ENCODE measurements around the gene GPR17. TPM values are rescaled to one million over a fixed set of nuclear protein-coding genes. Genes with fewer than 3 reads are reported as not detected.
A peak's percentile ranks its signal among the peaks of the same experiment; 100 is the strongest.

The GPR17 gene
- total and polyA plus RNA-seq, 2 donors (not counting 1 experiment from before 2014, with no cell fraction given) = 0.06 TPM; not detected in 1

DNA sequence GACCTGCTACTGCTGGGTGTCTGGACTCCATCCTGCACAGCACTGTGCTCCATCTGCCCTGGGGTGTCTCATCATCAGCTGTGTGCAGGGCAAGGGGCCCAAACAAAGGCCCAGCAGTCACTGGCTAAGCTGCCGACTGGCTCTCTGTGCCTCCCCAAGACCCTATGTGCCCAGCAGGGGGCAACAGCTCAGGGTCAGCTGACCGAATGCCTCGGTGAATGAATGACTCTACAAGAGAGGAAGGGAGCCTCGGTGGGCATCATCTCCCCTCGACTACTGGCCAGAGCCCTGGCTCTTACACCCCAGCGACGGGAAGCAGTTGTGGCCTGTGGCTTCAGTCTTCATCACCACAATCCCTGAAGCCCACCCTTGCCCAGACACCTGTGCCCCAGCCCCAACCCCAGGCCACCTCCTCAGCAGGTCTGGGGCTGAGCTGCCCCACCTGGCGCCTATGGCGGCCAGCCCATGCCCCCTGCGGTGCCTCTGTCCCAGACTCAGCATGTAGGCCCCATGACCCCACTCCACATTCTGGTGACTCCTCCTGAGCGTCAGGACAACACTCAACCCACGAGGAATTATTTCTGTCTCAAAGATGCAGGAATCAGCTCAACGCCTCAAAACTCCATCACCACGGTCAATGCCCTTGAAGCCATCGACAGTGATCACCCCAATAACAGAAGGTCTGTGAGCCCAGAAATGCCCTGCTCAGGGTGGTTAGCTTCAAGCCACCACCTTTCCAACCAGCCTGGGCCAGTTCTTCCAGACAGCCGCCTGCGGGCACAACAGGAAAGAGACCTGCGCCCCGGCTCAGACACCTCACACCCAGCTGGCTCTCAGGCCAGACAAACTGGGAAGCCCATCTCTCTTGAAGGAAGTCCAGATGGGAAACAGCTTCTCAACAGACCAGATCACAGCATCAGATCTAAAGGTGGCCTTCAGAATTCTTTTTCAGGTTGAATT is 1.6 kb upstream of the GPR17 start:
- H3K4me2 ChIP-seq (replicated peaks; ENCODE audit: low read depth, low read length, poor library complexity, severe bottlenecking) = no peak overlapping the region
- ChIA-PET CTCF (interaction anchor here (0.7 to 19.3 kb wide), 3 partner anchors 40 to 51 kb away, joined by 3 to 553 read pairs (median 3); no protein-coding TSS in a partner anchor), POLR2A (interaction anchor here (0.6 kb wide), 1 partner anchor 56 kb away, joined by 3 read pairs; no protein-coding TSS in a partner anchor)
- H3K27ac ChIP-seq (ENCODE audit: low read length in 2 of 2) = no peak overlapping the region
- H3K4me3 Mint-ChIP-seq = no peak overlapping the region
- H3K4me3 ChIP-seq (ENCODE audit: control extremely low read depth in 1 of 5, extremely low read depth in 1 of 5, insufficient read depth in 1 of 5, low read depth in 2 of 5, low read length in 4 of 5) = no peak overlapping the region
- no peaks in the 10 kb centered on the region for H3K9me3 ChIP-seq (ENCODE audit: control extremely low read depth in 1 of 3, control insufficient read depth in 2 of 3, insufficient read depth in 1 of 3, low read length in 2 of 3)
- peak overlapping the region; percentile 81 for H3K27ac Mint-ChIP-seq
- peaks cover 34 to 60% of the 10 kb centered on the region in 2 donors for H3K4me1 ChIP-seq (ENCODE audit: control insufficient read depth in 2 of 2, insufficient read depth in 2 of 2, low read length in 2 of 2)
- no peak overlapping the region for H3K9ac ChIP-seq (ENCODE audit: low read length)
- no peaks in the 10 kb centered on the region for H4K20me1 ChIP-seq (ENCODE audit: control insufficient read depth, insufficient read depth, low read length, poor library complexity, severe bottlenecking)
- TF ChIP-seq, protein P1, sequence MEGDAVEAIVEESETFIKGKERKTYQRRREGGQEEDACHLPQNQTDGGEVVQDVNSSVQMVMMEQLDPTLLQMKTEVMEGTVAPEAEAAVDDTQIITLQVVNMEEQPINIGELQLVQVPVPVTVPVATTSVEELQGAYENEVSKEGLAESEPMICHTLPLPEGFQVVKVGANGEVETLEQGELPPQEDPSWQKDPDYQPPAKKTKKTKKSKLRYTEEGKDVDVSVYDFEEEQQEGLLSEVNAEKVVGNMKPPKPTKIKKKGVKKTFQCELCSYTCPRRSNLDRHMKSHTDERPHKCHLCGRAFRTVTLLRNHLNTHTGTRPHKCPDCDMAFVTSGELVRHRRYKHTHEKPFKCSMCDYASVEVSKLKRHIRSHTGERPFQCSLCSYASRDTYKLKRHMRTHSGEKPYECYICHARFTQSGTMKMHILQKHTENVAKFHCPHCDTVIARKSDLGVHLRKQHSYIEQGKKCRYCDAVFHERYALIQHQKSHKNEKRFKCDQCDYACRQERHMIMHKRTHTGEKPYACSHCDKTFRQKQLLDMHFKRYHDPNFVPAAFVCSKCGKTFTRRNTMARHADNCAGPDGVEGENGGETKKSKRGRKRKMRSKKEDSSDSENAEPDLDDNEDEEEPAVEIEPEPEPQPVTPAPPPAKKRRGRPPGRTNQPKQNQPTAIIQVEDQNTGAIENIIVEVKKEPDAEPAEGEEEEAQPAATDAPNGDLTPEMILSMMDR (IDR thresholded peaks at IDR 0.05) = no peak
- TF ChIP-seq EZH2 (IDR thresholded peaks at IDR 0.05; ENCODE audit: borderline replicate concordance, insufficient read depth, low read depth, low read length, poor library complexity, severe bottlenecking) = no peak
- no peak overlapping the region for H2AFZ ChIP-seq (ENCODE audit: insufficient read depth, low read depth, low read length, poor library complexity, severe bottlenecking)
- no peaks in the 10 kb centered on the region for H3K27me3 ChIP-seq (replicated peaks in 1 of 4; ENCODE audit: control extremely low read depth in 1 of 4, control insufficient read depth in 3 of 4, insufficient read depth in 4 of 4, low read length in 3 of 4)
- H3K27me3 Mint-ChIP-seq = no peaks in the 10 kb centered on the region
- 92% methylated on average over 19 of the region's 19 CpGs for WGBS (ENCODE audit: insufficient coverage)
- ATAC-seq (ENCODE audit: low read depth) (no peak), DNase-seq (no peak)
- no peaks in the 10 kb centered on the region for H3K79me2 ChIP-seq (ENCODE audit: control insufficient read depth, insufficient read depth, low read length)
- intact Hi-C loops (cut with micrococcal nuclease) = loop anchor here (5.0 kb wide), 1 partner anchor 117 kb away; the partner anchor contains the start of gene IWS1
- no peaks in the 10 kb centered on the region for H3K9me3 Mint-ChIP-seq (ENCODE audit: insufficient read depth)
- H3K36me3 ChIP-seq (replicated peaks in 1 of 2; ENCODE audit: control extremely low read depth in 1 of 2, control insufficient read depth in 1 of 2, extremely low read depth in 1 of 2, insufficient read depth in 2 of 2, low read length in 1 of 2) = no peaks in the 10 kb centered on the region
- H3K4me1 Mint-ChIP-seq = peaks cover 58% of the 10 kb centered on the region

DNA sequence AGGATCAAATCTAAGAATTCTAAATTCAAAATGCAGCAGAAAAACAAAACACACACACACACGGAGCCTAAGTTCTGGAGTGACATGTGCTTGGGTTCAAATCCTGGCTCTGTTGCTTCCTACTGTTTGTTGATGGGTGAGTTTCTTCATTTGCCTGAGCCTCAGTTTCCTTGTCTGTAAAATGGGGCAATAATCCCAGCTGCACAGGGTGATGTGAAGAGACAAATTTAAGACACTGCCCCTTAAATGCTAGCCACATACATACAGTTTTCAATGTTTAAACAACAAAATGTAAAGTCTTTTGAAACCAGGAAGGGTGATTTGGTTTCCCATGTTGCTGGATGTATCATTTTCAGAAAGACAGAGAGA is 943 bp upstream of the GPR17 start:
- DNase-seq = no peak
- Histone ChIP-seq H3K9ac (ENCODE audit: low read length) (no peak overlapping the region), H2AFZ (ENCODE audit: insufficient read depth, low read depth, low read length, poor library complexity, severe bottlenecking) (no peak overlapping the region), H3K4me3 (ENCODE audit: control extremely low read depth in 1 of 5, extremely low read depth in 1 of 5, insufficient read depth in 1 of 5, low read depth in 2 of 5, low read length in 4 of 5) (no peak overlapping the region), H3K79me2 (ENCODE audit: control insufficient read depth, insufficient read depth, low read length) (no peaks in the 10 kb centered on the region), H3K27me3 (replicated peaks in 1 of 4; ENCODE audit: control extremely low read depth in 1 of 4, control insufficient read depth in 3 of 4, insufficient read depth in 4 of 4, low read length in 3 of 4) (no peaks in the 10 kb centered on the region), H4K20me1 (ENCODE audit: control insufficient read depth, insufficient read depth, low read length, poor library complexity, severe bottlenecking) (no peaks in the 10 kb centered on the region), H3K9me3 (ENCODE audit: control extremely low read depth in 1 of 3, control insufficient read depth in 2 of 3, insufficient read depth in 1 of 3, low read length in 2 of 3) (no peaks in the 10 kb centered on the region), H3K27ac (ENCODE audit: low read length in 2 of 2) (no peak overlapping the region), H3K4me1 (ENCODE audit: control insufficient read depth in 2 of 2, insufficient read depth in 2 of 2, low read length in 2 of 2) (peaks cover 31 to 60% of the 10 kb centered on the region in 2 donors), H3K4me2 (replicated peaks; ENCODE audit: low read depth, low read length, poor library complexity, severe bottlenecking) (no peak overlapping the region), H3K36me3 (replicated peaks in 1 of 2; ENCODE audit: control extremely low read depth in 1 of 2, control insufficient read depth in 1 of 2, extremely low read depth in 1 of 2, insufficient read depth in 2 of 2, low read length in 1 of 2) (no peaks in the 10 kb centered on the region)
- ChIA-PET POLR2A (no interaction called here), CTCF (interaction anchor here (0.7 to 19.3 kb wide), 3 partner anchors 41 to 52 kb away, joined by 3 to 553 read pairs (median 3); no protein-coding TSS in a partner anchor)
- no peak for ATAC-seq (ENCODE audit: low read depth)
- Mint-ChIP-seq H3K4me1 (peaks cover 58% of the 10 kb centered on the region), H3K9me3 (ENCODE audit: insufficient read depth) (no peaks in the 10 kb centered on the region), H3K4me3 (no peak overlapping the region), H3K27me3 (no peaks in the 10 kb centered on the region), H3K27ac (no peak overlapping the region)
- no peak for TF ChIP-seq EZH2 (IDR thresholded peaks at IDR 0.05; ENCODE audit: borderline replicate concordance, insufficient read depth, low read depth, low read length, poor library complexity, severe bottlenecking)
- TF ChIP-seq, protein P1 (IDR thresholded peaks at IDR 0.05) = no peak
- no CpG with 5 or more reads among the region's 1 CpG for WGBS (ENCODE audit: insufficient coverage)
- intact Hi-C loops (cut with micrococcal nuclease) = loop anchor here (5.0 kb wide), 1 partner anchor 118 kb away; the partner anchor contains the start of gene IWS1

Data from B cell (primary cell).